Measurements from ENCODE around the gene SLX4IP. TPM values are rescaled to one million over a fixed set of nuclear protein-coding genes. Genes with fewer than 3 reads are reported as not detected.

The SLX4IP gene
- total RNA-seq, 2 donors from 2014 or later, result 1.8 to 3.3 TPM

DNA sequence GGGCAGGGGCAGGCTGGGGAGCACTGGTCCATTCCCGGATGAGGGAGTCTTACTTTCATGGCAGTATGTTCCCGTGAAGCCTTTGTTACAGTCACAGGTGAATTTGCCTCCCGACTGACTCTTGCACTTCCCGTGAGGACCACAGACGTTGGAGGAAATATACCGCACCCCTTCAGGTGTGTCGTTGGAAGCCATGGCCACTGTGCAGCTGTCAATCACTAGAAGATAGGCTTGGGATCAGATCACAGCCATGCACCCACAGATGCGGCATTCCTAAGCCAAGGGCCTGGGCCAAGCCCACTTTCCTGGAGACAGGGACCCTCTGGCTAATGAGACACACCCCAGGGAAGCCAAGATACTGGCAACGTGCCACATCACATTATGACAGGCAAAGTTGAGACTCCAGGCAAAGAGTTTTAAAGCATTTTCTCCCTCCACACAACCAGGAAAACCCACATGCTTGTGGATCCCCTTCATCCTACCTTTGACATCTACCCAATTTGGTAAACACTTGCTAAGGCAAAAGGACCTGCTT lies 211.8 kb downstream of the SLX4IP start:
- DNase-seq (ENCODE audit: low spot score), result no peak

DNA sequence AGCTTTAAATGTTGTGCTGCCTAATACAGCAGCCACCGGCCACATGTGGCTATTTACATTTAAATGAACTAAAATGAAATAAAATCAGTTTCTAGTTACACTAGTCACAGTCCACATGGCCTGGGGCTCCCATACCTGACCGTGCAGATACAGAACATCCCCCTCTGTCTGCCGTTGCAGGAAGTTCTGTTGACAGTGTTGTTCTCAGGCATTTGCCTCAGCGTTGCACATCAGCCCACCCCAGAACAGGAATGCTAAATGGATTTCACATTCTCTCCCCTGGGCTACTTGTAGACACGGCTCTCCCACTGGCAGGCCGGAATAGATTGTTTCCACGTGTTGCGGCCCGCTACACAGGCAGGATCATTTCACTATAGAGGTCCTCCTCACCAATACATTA lies 212.4 kb downstream of the SLX4IP start:
- DNase-seq (ENCODE audit: low spot score), result no peak
- intact Hi-C loops (cut with DNase I), result no loop called here

More for the DNA sequence above, 211.8 kb downstream of the SLX4IP start:
- intact Hi-C loops (cut with DNase I), result no loop called here

DNA sequence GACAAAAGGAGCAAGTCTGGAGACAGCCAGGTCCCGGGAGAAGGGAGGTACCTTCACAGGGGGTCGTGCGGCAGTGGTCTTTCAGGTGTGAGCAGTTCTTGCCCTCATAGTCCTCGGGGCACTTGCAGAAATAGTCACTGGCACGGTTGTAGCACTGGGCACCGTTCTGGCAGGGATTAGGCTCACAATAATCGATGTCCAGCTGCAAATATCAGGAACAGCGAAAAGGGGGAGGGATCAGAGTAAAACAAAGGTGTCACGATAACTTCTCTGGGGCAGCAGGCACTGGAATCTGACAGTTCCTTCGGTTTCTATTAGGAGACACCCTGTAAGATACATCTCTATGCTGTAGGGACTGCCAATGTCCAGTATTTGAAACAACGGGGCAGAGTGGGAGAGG lies 212.8 kb downstream of the SLX4IP start:
- intact Hi-C loops (cut with DNase I), result no loop called here
- no peak for DNase-seq (ENCODE audit: low spot score)

- no peak for DNase-seq (ENCODE audit: low spot score)
- intact Hi-C loops (cut with DNase I), result no loop called here
Observed at GRCh38 chr20:10648651-10649050, 213.5 kb downstream of the SLX4IP start.

DNA sequence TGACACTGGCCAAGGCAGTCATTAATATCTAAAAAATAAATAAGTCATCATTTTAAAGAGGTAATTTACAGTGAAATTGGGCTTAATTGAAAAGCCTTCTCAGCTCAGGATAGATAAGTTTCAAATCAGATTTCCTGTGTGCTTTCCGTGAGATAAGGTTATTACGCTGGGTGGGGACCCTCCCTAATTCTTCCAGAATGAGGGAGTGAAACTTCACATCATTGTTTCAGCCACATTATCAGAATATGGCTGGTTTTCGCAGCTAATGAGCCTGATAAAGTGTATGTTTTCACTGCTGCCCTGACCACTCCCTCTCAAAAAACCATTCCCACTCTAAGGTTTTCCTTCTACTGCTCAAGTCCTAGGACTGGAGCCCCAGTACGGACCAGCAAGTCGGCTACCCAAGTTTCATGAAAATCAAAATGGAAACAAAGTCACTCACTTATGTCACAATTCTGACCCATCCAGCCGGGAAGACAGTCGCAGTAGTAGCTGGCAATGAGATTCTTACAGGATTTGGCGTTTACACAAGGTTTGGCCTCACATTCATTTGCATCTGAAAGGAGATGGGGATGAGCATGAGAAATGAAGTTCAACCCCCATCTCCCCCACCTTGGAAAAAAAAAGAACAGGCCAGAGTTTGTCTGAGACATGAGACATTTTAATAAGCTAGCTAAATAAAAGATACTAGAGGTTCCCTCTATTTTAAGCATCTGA lies 214.1 kb downstream of the SLX4IP start:
- no peak for DNase-seq (ENCODE audit: low spot score)
- intact Hi-C loops (cut with DNase I), result no loop called here

- DNase-seq (ENCODE audit: low spot score), result no peak
- intact Hi-C loops (cut with DNase I), result no loop called here
Observed at GRCh38 chr20:10649797-10650160, 214.7 kb downstream of the SLX4IP start.

- no peak for DNase-seq (ENCODE audit: low spot score)
- intact Hi-C loops (cut with DNase I), result no loop called here
Observed at GRCh38 chr20:10651227-10651990, 216.3 kb downstream of the SLX4IP start.

DNA sequence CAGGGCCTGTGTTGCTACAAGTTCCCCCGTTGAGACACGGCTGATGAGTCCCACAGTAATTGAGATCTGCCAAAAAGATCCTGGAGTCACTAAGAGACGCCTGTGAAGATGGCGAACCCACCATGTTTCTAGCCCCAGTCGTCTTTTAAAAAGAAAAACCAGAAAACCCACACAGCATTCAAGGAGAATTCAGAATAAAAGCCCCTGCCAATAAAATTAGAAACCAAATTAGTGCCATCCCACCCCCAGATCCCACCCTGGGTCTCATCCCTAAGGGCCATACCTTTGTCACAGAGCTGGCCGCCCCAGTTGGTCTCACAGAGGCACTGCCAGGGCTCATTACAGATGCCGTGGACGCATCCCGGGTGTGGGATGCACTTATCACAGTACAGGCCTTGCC lies 217.1 kb downstream of the SLX4IP start:
- no peak for DNase-seq (ENCODE audit: low spot score)
- intact Hi-C loops (cut with DNase I), result no loop called here

DNA sequence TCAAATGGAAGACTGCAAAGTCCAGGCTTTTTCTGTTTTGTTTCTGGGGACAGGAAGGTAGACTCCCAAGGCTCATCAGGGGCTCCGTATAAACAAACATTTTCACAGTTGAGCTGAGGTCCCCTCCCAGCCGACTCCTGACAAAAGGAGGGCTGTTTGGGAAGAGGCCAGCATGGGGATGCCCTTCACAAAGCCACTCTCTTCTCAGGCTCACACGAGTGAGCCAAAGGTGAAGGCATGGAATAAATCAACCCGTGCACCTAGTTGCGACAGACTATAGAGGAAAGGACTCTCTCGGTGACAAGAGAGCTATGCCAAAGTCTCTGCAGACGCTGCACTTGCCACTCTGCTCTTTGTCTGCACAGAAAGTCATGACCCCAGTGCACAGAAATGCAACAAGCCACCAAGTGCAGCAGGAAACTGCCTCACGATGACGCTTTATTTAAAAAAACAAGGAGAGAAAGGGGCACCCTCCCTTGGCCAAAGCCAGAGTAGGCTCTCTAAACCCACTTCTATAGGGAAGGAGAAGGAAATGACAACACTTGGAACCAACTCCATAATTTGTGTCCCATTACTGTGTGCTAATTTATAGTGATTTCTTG lies 217.7 kb downstream of the SLX4IP start:
- no peak for DNase-seq (ENCODE audit: low spot score)
- intact Hi-C loops (cut with DNase I), result loop anchor here in 1 of 2 donors (1.0 kb wide), 1 partner anchor 26 kb away; no protein-coding TSS in a partner anchor

- no peak for DNase-seq (ENCODE audit: low spot score)
- intact Hi-C loops (cut with DNase I), result loop anchor here in 1 of 2 donors (1.0 kb wide), 1 partner anchor 27 kb away; no protein-coding TSS in a partner anchor
Observed at GRCh38 chr20:10653599-10654249, 218.6 kb downstream of the SLX4IP start.

- DNase-seq (ENCODE audit: low spot score), result no peak
- intact Hi-C loops (cut with DNase I), result no loop called here
Observed at GRCh38 chr20:10654250-10654610, 219.1 kb downstream of the SLX4IP start.

DNA sequence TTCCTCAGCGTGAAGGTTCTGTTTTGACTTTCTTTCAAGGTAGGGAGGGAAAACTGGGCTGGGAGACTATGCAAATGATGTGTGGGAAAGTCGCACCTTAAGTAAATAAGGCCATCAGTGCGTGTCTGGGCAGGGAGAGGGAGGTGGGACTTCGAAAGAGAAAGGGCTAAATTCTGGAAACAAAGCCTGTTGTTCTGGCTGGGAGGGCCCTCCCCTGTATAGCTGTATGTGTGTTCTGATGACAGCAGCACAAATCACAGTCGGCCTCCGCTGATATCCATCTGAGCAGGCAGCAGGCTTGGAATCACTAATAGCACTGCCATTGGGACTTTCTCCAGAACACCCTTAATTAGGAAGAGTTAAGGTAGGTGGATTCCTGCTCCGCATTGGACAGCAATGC lies 219.5 kb downstream of the SLX4IP start:
- no peak for DNase-seq (ENCODE audit: low spot score)
- intact Hi-C loops (cut with DNase I), result no loop called here

DNA sequence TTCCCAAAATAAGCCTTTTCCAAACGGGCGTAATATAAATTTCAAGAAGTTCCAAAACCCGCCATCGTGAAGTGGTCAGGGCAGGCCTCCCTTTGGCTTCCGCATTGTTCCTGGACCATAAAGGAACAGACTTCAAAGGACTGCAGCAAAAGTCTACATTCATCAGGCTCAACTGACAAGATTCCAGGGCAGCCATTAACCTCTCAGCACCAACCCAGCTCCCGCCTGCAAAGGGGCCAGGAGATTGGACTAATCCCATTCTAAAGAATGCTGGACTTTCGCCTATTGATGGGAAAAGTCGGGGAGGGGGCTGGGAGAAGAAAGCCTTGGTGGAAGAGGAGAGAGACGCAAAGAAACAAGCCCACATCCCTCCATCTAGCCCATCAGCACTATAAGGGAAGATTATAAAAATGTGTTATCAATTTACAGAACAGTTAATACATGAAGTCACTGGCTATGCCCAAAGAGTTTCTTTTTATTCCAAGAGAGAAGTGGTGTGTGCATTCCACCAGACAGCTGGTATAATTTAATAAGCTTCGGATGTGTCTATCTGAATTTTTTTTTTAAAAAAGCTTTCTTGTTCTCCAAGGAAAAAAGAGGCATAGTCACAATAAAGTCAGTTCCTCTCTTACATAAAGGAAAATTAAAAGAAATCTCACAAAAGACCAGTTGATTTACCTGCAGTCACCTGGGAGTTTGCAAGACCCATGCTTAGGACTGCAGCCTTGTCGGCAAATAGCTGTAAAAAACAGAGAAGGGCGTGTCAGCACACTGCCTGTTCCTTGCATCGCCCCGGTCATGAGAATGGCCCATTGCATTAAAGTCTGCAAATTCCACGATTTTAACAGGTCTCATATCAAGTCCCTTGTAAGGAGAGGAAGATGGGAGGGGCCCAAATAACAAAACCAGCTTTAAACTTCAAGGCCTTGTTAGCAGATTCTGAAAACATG lies 220.9 kb downstream of the SLX4IP start:
- no peak for DNase-seq (ENCODE audit: low spot score)
- intact Hi-C loops (cut with DNase I), result no loop called here

- intact Hi-C loops (cut with DNase I), result no loop called here
- DNase-seq (ENCODE audit: low spot score), result no peak
Observed at GRCh38 chr20:10657453-10657852, 222.3 kb downstream of the SLX4IP start.

GRCh38 chr20:10658051-10658823 lies 223.1 kb downstream of the SLX4IP start:
- no peak for DNase-seq (ENCODE audit: low spot score)
- intact Hi-C loops (cut with DNase I), result no loop called here

- intact Hi-C loops (cut with DNase I), result no loop called here
- DNase-seq (ENCODE audit: low spot score), result no peak
Observed at GRCh38 chr20:10658876-10659632, 223.9 kb downstream of the SLX4IP start.

All from posterior vena cava (tissue), 2 donors.